ENCODE results near the gene ANKRA2.

- TF ChIP-seq POLR2AphosphoS5 (IDR thresholded peaks at IDR 0.05; ENCODE audit: borderline replicate concordance, low read depth, low read length), result no peak
- TF ChIP-seq EZH2 (IDR thresholded peaks at IDR 0.05), result no peak
These were observed 50.2 kb downstream of the ANKRA2 start for GRCh38 chr5:73515232-73515631.
